SK-N-MC (cell line): ENCODE results near the gene AHNAK.

ENCODE experiments used
- EZH2 ChIP-seq: fragments of 200-600 bp; sonication (generic); IDR thresholded peaks from one replicate; pipeline ENCODE4 v1.6.1; 2017; ENCODE audit warnings: antibody characterized with exemption
- POLR2AphosphoS5 ChIP-seq: IDR thresholded peaks from 2 replicates; pipeline ENCODE4 v1.6.1; 2012; ENCODE audit warnings: mild to moderate bottlenecking, low read depth, low read length, borderline replicate concordance

GRCh38 chr11:62499944-62500649, 46.5 kb downstream of the AHNAK start:
- TF ChIP-seq EZH2, result no peak
- no peak for TF ChIP-seq POLR2AphosphoS5
